Activated T-cell treated with anti-CD3 and anti-CD28 coated beads, Interleukin-2, amount 50 U/mL, for 4 hours (primary cell): ENCODE results near the gene FNDC3B. TPM values are rescaled to one million over a fixed set of nuclear protein-coding genes. Genes with fewer than 3 reads are reported as not detected.

Experiments
- ATAC-seq, 2 donors: fragments of 200-7000 bp; cut with Tn5 transposase; one replicate each; pipeline ENCODE4 v1.10.0; 2021
- DNase-seq: peaks from one replicate; pipeline ENCODE4 v3.0.0-alpha.2; 2020
- H3K27me3 Mint-ChIP-seq: one replicate; pipeline ENCODE4 v1.8.0; 2021; ENCODE audit warnings: low read depth, mixed read lengths
- H3K36me3 Mint-ChIP-seq: one replicate; pipeline ENCODE4 v1.8.0; 2022; ENCODE audit warnings: mixed read lengths; ENCODE audit not compliant: insufficient read depth
- H3K4me1 Mint-ChIP-seq: one replicate; pipeline ENCODE4 v1.8.0; 2021; ENCODE audit warnings: low read depth, mixed read lengths
- H3K4me3 Mint-ChIP-seq: one replicate; pipeline ENCODE4 v1.8.0; 2021; ENCODE audit warnings: mild to moderate bottlenecking, moderate library complexity, mixed read lengths
- H3K9me3 Mint-ChIP-seq: one replicate; pipeline ENCODE4 v1.8.0; 2021; ENCODE audit warnings: mixed read lengths
- total RNA-seq, 3 donors: library from RNA; stranded (reverse); gene quantifications; one replicate each; pipeline ENCODE4 v1.2.1, GENCODE V29; 2021

Gene FNDC3B
- total RNA-seq, 3 donors from 2014 or later = 20.3 to 23.9 (median 21.2) TPM

- H3K27me3 Mint-ChIP-seq = no peaks in the 10 kb centered on the region
- no peak for ATAC-seq
- H3K36me3 Mint-ChIP-seq = peaks cover 17% of the 10 kb centered on the region
- no peaks in the 10 kb centered on the region for H3K9me3 Mint-ChIP-seq
- DNase-seq = no peak
- H3K4me1 Mint-ChIP-seq = peaks cover 3% of the 10 kb centered on the region
- H3K4me3 Mint-ChIP-seq = no peak overlapping the region
These were observed 291.0 kb downstream of the FNDC3B start for GRCh38 chr3:172330413-172330812.

GRCh38 chr3:172332256-172333041, 293.1 kb downstream of the FNDC3B start:
- ATAC-seq (peak; percentile 70 to 80), DNase-seq (peak; percentile 41)
- no peaks in the 10 kb centered on the region for H3K9me3 Mint-ChIP-seq
- no peaks in the 10 kb centered on the region for H3K27me3 Mint-ChIP-seq
- H3K36me3 Mint-ChIP-seq = peaks cover 14% of the 10 kb centered on the region
- peaks cover 3% of the 10 kb centered on the region for H3K4me1 Mint-ChIP-seq
- H3K4me3 Mint-ChIP-seq = no peak overlapping the region

GRCh38 chr3:172333042-172333377, 293.6 kb downstream of the FNDC3B start:
- no peak for ATAC-seq
- Mint-ChIP-seq H3K4me1 (peaks cover 3% of the 10 kb centered on the region), H3K27me3 (no peaks in the 10 kb centered on the region), H3K9me3 (no peaks in the 10 kb centered on the region), H3K36me3 (peaks cover 12% of the 10 kb centered on the region), H3K4me3 (no peak overlapping the region)
- no peak for DNase-seq

- ATAC-seq (no peak), DNase-seq (no peak)
- H3K9me3 Mint-ChIP-seq = no peaks in the 10 kb centered on the region
- H3K36me3 Mint-ChIP-seq = peaks cover 12% of the 10 kb centered on the region
- H3K4me1 Mint-ChIP-seq = peaks cover 3% of the 10 kb centered on the region
- H3K4me3 Mint-ChIP-seq = no peak overlapping the region
- no peaks in the 10 kb centered on the region for H3K27me3 Mint-ChIP-seq
These were observed 294.5 kb downstream of the FNDC3B start for GRCh38 chr3:172333692-172334457.

- DNase-seq (no peak), ATAC-seq (no peak)
- H3K36me3 Mint-ChIP-seq = peaks cover 11% of the 10 kb centered on the region
- H3K4me1 Mint-ChIP-seq = peaks cover 3% of the 10 kb centered on the region
- no peak overlapping the region for H3K4me3 Mint-ChIP-seq
- no peaks in the 10 kb centered on the region for H3K27me3 Mint-ChIP-seq
- no peaks in the 10 kb centered on the region for H3K9me3 Mint-ChIP-seq
These were observed 295.4 kb downstream of the FNDC3B start for GRCh38 chr3:172334671-172335207.

GRCh38 chr3:172339892-172340291, 300.5 kb downstream of the FNDC3B start:
- no peak for ATAC-seq
- H3K27me3 Mint-ChIP-seq = no peaks in the 10 kb centered on the region

GRCh38 chr3:172340583-172340982, 301.2 kb downstream of the FNDC3B start:
- Mint-ChIP-seq H3K4me1 (no peaks in the 10 kb centered on the region), H3K4me3 (no peak overlapping the region), H3K36me3 (peaks cover 22% of the 10 kb centered on the region), H3K9me3 (no peaks in the 10 kb centered on the region), H3K27me3 (no peaks in the 10 kb centered on the region)
- ATAC-seq (no peak), DNase-seq (no peak)

More at GRCh38 chr3:172339892-172340291, 300.5 kb downstream of the FNDC3B start:
- H3K4me1 Mint-ChIP-seq = no peaks in the 10 kb centered on the region
- DNase-seq = no peak
- no peaks in the 10 kb centered on the region for H3K9me3 Mint-ChIP-seq
- no peak overlapping the region for H3K4me3 Mint-ChIP-seq
- peaks cover 18% of the 10 kb centered on the region for H3K36me3 Mint-ChIP-seq

GRCh38 chr3:172341482-172342059, 302.2 kb downstream of the FNDC3B start:
- no peaks in the 10 kb centered on the region for H3K9me3 Mint-ChIP-seq
- H3K27me3 Mint-ChIP-seq = no peaks in the 10 kb centered on the region
- no peak overlapping the region for H3K4me3 Mint-ChIP-seq
- peaks cover 23% of the 10 kb centered on the region for H3K36me3 Mint-ChIP-seq
- peak in 1 of 2 donors; percentile 61 for ATAC-seq
- H3K4me1 Mint-ChIP-seq = no peaks in the 10 kb centered on the region
- no peak for DNase-seq

GRCh38 chr3:172342097-172342659, 302.8 kb downstream of the FNDC3B start:
- H3K4me3 Mint-ChIP-seq = no peak overlapping the region
- DNase-seq (no peak), ATAC-seq (no peak)
- H3K27me3 Mint-ChIP-seq = no peaks in the 10 kb centered on the region
- H3K9me3 Mint-ChIP-seq = no peaks in the 10 kb centered on the region
- no peaks in the 10 kb centered on the region for H3K4me1 Mint-ChIP-seq
- peaks cover 26% of the 10 kb centered on the region for H3K36me3 Mint-ChIP-seq

- H3K27me3 Mint-ChIP-seq = no peaks in the 10 kb centered on the region
- H3K4me3 Mint-ChIP-seq = no peak overlapping the region
- DNase-seq (no peak), ATAC-seq (no peak)
- H3K4me1 Mint-ChIP-seq = no peaks in the 10 kb centered on the region
- H3K9me3 Mint-ChIP-seq = no peaks in the 10 kb centered on the region
- peaks cover 32% of the 10 kb centered on the region for H3K36me3 Mint-ChIP-seq
These were observed 303.7 kb downstream of the FNDC3B start for GRCh38 chr3:172343117-172343516.

- Mint-ChIP-seq H3K27me3 (no peaks in the 10 kb centered on the region), H3K36me3 (peaks cover 37% of the 10 kb centered on the region), H3K9me3 (no peaks in the 10 kb centered on the region), H3K4me1 (no peaks in the 10 kb centered on the region), H3K4me3 (no peak overlapping the region)
- ATAC-seq (no peak), DNase-seq (no peak)
These were observed 304.6 kb downstream of the FNDC3B start for GRCh38 chr3:172343979-172344378.

- no peak for DNase-seq
- Mint-ChIP-seq H3K27me3 (no peaks in the 10 kb centered on the region), H3K4me3 (no peak overlapping the region), H3K9me3 (no peaks in the 10 kb centered on the region), H3K4me1 (no peaks in the 10 kb centered on the region), H3K36me3 (peaks cover 41% of the 10 kb centered on the region)
- no peak for ATAC-seq
These were observed 306.8 kb downstream of the FNDC3B start for GRCh38 chr3:172346161-172346560.

GRCh38 chr3:172347895-172348679, 308.7 kb downstream of the FNDC3B start:
- peaks cover 49% of the 10 kb centered on the region for H3K36me3 Mint-ChIP-seq
- H3K4me1 Mint-ChIP-seq = no peaks in the 10 kb centered on the region
- H3K4me3 Mint-ChIP-seq = no peak overlapping the region
- no peak for ATAC-seq
- no peaks in the 10 kb centered on the region for H3K27me3 Mint-ChIP-seq
- no peaks in the 10 kb centered on the region for H3K9me3 Mint-ChIP-seq
- no peak for DNase-seq
